HG02870 (cell line): ENCODE results near the gene EXOC3L4.
"Not testable (repeated sequence)": the region's sequence is repeated elsewhere in the genome, so short reads cannot be mapped to it uniquely, and the experiment has no call there.

Experiments
- ATAC-seq: cut with Tn5 transposase; IDR thresholded peaks from one replicate; pipeline ENCODE4 v1.9.1; 2021; ENCODE audit warnings: mild to moderate bottlenecking, moderate library complexity; ENCODE audit not compliant: unreplicated experiment

EXOC3L4 gene

DNA sequence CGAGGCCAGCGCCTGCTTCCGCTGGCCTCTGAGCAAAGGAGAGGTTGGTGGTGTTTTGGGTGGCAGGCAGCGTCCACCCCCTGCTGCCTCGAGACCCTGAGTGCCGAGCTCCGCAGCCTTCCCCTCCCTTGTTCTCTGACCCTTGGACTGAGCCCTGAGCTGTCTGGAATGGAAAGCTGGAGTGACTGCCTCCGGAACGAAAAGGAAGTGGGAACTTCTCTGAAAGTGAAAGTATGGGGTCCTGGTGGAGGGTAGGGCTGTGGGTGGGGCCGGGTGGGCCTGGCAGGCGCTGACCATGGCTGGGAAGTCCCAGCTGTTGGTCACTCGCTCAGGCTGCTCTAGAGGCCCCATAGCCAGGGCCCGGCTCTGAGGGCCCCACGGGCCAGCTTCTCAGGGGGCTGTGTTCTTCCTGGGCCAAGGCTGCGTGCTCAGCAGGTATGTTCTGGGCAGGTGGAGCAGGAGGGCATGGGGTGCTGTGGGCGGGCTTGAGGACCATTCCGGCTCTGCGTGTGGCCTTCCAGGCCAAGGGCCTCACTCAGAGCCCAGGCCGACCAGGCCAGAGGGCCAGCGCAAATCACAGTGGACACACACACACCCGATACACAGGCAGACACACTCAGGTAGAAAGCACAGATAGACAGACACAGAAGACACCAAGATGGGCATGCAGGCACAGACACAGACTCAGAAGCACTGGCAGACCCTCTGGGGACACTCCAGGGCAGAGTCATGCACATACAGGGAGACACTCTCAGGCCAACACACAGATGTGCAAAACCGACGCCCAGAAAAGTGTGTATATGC, at the start of gene EXOC3L4:
Gene EXOC3L4, plus strand, starts transcription at position 320 of the 804 bp plus-strand sequence. CDS start 5,495 bp downstream, outside the sequence.
- no peak for ATAC-seq

GRCh38 chr14:103045371-103045869, 49.1 kb upstream of the EXOC3L4 start:
- peak; percentile 48 for ATAC-seq

DNA sequence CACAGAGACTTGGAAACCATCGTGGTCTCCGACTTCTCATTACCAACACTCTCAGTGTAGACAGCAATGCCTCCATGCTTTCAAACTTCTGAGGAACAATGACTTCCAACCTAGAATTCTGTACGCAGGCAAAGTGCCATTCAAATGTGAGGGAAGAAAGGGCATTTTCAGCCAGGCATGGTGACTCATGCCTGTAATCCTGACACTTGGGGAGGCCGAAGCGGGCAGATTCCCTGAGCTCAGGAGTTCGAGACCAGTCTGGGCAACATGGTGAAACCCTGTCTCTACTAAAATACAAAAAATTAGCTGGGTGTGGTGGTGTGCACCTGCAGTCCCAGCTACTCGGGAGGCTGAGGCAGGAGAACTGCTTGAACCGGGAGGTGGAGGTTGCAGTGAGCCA, 47.1 kb upstream of the EXOC3L4 start:
- ATAC-seq = not testable (repeated sequence)

DNA sequence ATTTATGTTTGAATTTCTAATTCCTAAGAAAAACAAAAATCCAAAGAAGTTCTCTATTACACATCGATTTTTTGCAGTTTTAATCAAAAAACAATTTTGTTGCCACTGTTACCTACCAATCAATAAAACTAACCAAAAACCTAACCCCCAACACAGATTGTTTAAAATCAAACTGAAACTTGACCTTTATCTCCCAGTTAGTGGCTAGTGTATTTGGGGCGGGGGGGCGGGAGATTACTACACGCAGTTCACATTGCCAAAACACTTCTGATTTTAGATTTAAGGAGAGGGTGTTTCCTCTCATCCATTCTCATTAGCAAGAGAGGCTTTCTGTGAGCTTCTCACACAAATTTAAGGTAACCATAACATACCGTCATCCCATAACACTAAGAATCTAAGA, 43.6 kb upstream of the EXOC3L4 start:
- ATAC-seq = no peak

DNA sequence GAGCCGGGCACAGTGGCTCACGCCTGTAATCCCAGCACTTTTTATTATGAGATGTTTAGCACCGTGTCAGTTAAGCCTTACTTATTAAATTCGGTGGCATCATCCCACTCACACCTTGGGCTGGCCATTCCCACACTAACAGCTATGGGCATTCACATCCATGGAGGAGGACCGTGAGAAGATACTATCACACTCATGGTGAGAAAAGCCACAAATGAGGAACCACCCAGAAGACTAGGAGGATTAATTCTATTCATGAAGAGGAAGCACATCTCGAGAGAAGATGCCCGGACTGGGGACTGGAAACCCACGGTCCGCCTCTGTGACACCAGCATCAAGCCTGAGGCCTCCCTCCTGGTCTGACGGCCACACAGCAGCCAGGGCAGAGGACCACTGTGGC, 42.1 kb upstream of the EXOC3L4 start:
- no peak for ATAC-seq

- no peak for ATAC-seq
These were observed 38.8 kb upstream of the EXOC3L4 start for GRCh38 chr14:103055695-103056094.

GRCh38 chr14:103056322-103057027, 38.0 kb upstream of the EXOC3L4 start:
- no peak for ATAC-seq

GRCh38 chr14:103057028-103057371, 37.5 kb upstream of the EXOC3L4 start:
- peak; percentile 14 for ATAC-seq

GRCh38 chr14:103057372-103058163, 37.0 kb upstream of the EXOC3L4 start, which contains the start of gene CDC42BPB:
Gene CDC42BPB (minus strand): TSS chr14:103057549. CDS start chr14:103057173, 376 bp downstream.
- ATAC-seq = peak; percentile 56

DNA sequence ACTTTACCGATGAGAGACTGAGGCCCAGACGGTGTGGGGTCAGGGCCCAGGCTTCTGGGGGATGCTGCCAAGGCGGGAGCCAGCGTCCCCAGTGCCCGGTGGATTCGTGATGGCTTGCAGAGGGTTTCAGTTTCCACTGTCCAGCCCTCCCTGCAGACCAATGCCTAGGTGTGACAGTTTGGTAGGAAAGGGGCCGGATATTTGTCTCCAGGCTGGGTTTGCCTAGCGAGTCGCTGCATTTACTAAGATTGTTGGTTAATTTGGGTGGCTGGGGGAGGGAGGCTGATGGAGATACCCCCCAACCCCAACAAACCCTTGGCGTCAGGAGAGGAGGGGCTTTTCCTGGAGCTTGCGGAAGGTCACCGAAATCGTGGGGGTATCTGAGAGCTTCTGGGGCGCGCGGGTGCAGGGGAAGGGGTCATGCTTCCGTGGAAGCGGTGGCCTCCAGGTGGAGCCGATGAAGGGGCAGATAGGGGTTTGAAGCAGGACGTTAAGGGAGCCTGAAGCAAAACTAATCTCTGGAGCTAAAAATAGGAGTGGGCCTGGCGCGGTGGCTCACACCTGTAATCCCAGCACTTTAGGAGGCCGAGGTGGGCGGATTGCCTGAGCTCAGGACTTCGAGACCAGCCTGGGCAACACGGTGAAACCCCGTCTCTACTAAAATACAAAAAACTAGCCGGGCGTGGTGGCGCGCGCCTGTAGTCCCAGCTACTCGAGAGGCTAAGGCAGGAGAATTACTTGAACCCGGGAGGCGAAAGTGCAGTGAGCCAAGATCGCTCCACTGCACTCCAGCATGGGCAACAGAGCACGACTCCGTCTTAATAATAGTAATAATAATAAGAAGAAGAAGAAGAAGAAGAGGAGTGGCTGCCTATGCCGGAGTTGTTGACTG, 36.1 kb upstream of the EXOC3L4 start:
- ATAC-seq = no peak

DNA sequence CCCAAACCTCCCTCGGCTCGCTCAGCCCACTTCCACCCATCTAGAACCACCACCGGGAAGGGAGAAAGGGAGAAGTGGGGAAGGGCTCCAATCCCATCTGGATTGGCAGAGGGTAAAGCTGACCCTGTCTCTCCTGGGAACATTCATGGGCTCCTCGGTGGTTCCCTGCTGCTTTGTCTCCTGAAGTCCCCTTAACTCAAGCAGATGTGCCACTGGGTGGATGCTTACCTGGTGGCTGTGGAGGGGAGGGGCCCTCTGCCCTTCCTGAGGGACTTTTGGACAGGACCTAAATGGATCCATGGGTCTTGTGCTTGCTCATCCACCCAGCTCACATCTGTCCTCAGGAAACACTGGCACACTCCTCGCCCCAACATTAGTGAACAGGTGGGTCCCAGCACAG, 35.0 kb upstream of the EXOC3L4 start:
- ATAC-seq = no peak

- ATAC-seq = no peak
These were observed 33.0 kb upstream of the EXOC3L4 start for GRCh38 chr14:103061482-103061976.

GRCh38 chr14:103064436-103064835, 30.1 kb upstream of the EXOC3L4 start:
- no peak for ATAC-seq

DNA sequence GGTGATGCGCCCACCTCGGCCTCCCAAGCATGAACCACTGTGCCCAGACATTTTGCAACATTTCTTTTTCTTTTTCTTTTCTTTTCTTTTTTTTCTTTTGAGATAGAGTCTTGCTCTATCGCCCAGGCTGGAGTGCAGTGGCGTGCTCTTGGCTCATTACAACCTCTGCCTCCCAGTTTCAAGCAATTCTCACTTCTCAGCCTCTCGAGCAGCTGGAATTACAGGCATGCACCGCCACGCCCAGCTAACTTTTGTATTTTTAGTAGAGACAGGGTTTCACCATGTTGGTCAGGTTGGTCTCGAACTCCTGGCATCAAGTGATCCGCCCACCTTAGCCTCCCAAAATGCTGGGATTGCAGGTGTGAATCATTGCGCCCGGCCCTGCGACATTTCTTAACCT, 29.5 kb upstream of the EXOC3L4 start:
- ATAC-seq = no peak

DNA sequence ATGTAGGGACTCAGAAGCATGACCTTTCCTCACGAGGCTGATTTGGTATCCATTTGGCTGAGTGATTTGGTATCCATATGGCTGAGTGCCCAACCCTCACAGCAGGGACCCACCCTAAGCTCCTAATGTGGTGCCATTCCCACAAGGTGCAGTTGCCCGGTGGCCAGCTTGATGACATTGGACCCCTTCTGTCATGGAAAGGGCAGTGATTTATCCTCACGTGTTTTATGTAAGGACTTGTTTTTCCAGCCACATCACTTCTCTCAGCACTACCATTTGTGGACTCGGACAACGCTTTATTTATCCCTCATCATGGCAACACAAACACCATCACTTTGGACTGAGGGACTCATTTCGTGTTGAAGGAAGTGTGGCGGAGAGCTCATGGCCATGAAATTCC, 28.7 kb upstream of the EXOC3L4 start:
- ATAC-seq = no peak

DNA sequence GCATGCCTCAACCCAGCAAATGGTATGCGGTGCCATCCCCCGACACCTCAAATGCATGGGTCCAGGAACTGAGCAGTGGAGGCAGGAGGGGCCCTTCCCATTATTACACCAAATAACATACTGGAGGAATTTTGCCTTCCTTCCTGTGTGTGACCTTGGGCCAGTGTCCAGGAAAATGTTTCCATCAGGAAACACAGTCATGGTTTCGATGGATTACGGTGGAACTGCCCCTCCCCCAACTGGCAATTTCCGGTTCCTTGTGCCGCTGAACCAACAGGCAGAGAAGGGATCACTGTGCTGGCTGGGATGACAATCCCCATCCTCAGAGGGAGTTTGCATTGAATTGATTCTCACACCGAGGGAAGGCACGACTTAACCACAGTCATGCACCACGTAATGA, 28.1 kb upstream of the EXOC3L4 start:
- ATAC-seq = no peak

DNA sequence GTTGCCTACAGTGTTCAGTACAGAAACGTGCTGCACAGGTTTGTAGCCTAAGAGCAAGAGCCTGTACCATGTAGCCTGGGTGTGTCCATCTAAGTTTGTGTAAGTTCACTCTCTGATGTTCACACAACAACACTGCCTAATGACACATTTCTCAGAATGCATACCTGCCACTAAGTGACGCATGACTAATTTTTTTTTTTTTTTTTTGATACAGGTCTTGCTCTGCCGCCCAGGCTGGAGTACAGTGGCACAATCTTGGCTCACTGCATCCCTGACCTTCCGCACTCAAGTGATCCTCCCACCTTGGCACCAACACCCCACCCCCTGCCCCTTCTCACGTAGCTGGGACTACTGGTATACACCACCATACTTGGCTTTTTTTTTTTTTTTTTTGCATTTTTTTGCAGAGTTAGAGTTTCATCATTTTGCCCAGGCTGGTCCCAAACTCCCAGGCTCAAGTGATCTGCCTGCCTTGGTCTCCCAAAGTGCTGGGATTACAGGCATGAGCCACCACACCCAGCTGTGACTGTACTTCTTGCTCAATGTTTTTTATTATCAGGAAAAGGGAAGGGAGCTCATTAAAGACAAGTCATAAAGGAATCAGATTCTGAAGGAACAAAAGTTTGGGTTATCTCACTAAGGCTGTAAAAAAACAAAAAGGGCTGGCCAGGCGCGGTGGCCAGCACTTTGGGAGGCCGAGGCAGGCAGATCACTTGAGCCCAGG, 27.1 kb upstream of the EXOC3L4 start:
- ATAC-seq = no peak

DNA sequence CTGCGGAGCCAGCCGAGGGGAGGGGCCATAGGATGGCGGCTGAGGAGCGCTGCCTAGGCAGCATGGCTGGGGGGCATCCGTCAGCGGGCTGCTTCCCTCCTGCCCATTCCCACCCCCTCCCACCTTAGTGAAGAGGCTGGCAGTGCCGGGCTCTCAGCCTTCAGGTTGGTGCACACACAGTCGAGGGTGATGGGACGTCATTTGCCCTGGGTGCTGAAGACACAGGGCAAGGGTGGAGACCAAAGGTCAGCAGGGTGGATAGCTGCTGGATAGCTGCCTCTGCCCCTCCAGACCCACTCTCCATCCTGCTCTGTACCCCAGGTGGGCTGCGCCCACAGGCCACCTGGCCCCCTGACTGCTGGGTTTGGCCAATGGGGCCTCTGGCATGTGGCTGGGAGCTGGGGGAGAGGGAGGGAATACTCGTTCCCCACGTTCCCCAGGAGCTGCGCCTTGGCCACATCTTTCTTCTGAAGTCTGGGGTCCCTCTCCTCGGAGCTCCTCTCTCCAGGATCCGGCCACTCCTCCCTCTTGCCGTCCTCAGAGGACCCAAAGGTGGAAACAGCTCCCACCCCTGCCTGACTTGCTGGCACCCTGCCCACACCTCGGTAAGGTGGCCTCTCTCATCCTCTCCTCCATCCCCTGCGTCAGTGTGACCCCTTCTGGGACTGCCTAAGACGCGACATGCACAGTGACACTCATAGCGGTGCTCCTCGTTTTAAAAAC, 26.0 kb upstream of the EXOC3L4 start:
- ATAC-seq = no peak
